ENCODE results near the gene OIT3.

OIT3 gene

DNA sequence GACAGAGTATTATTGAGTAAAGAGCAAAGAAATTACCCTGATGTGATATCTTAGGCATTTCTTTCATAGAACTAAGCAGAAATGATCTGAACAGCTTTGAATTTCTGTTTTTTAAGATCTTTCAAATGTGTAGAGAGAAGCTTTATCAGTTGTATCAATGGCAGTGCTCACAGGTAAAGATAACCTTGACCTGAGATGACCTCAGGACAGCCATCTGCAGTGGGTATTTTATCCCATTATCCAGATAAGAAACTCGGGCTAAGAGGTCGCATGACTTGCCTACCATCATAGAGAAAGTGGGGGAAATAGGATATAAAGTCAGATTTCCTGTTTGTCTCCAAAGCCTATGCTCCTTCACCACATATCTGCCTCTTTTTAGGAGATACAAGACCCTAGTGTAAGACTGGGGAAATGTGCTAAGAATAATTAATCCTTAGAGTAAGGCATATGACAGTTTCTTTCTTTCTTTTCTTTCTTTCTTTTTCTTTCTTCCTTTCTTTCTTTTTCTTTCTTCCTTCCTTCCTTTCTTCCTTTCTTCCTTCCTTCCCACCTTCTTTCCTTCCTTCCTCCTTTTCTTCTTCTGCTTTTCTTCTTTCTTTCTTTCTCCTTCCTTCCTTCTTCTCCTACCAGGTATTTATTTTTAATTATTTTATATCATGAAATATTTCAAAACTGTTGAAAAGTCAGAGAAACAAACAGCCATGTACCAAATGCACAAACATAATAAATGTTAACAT, 50.1 kb downstream of the OIT3 start:
- no peak for DNase-seq
- H3K4me3 ChIP-seq (ENCODE audit: low read depth, low read length), result no peak overlapping the region
- H3K36me3 ChIP-seq, result no peaks in the 10 kb centered on the region
- no peak overlapping the region for H3K27ac ChIP-seq
- no peaks in the 10 kb centered on the region for H3K27me3 ChIP-seq (ENCODE audit: insufficient read depth, low read depth, severe bottlenecking)
- TF ChIP-seq, protein P1, sequence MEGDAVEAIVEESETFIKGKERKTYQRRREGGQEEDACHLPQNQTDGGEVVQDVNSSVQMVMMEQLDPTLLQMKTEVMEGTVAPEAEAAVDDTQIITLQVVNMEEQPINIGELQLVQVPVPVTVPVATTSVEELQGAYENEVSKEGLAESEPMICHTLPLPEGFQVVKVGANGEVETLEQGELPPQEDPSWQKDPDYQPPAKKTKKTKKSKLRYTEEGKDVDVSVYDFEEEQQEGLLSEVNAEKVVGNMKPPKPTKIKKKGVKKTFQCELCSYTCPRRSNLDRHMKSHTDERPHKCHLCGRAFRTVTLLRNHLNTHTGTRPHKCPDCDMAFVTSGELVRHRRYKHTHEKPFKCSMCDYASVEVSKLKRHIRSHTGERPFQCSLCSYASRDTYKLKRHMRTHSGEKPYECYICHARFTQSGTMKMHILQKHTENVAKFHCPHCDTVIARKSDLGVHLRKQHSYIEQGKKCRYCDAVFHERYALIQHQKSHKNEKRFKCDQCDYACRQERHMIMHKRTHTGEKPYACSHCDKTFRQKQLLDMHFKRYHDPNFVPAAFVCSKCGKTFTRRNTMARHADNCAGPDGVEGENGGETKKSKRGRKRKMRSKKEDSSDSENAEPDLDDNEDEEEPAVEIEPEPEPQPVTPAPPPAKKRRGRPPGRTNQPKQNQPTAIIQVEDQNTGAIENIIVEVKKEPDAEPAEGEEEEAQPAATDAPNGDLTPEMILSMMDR (IDR thresholded peaks at IDR 0.05; ENCODE audit: low read depth, low read length), result no peak
- H3K9me3 ChIP-seq (ENCODE audit: severe bottlenecking), result no peaks in the 10 kb centered on the region

- Histone ChIP-seq H3K27ac (no peak overlapping the region), H3K36me3 (no peaks in the 10 kb centered on the region), H3K27me3 (ENCODE audit: insufficient read depth, low read depth, severe bottlenecking) (no peaks in the 10 kb centered on the region), H3K9me3 (ENCODE audit: severe bottlenecking) (no peaks in the 10 kb centered on the region), H3K4me3 (ENCODE audit: low read depth, low read length) (no peak overlapping the region)
- TF ChIP-seq, protein P1 (IDR thresholded peaks at IDR 0.05; ENCODE audit: low read depth, low read length), result no peak
- DNase-seq, result no peak
Observed at GRCh38 chr10:72946963-72947362, 53.4 kb downstream of the OIT3 start.

- no peak for DNase-seq
- TF ChIP-seq, protein P1 (IDR thresholded peaks at IDR 0.05; ENCODE audit: low read depth, low read length), result no peak
Observed at GRCh38 chr10:72948762-72949161, 55.2 kb downstream of the OIT3 start.

DNA sequence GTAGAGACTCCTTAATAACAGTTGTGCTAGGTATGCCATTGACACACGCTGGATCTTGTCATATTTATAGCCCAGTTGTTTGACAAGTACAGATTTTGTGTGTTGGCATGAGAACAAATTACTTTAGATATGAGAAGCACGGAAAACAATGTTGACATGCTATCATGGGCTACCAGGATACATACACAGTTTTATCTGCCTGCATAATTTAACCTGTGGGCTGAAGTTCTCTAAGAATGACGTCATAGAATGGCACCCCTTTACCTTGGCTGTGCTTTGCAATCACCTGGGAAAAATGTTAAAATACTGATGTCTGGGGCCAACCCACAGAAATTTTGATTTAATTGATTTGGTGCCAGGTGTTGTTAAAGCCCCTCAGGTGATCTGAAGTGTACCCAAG, 58.2 kb downstream of the OIT3 start:
- Histone ChIP-seq H3K27ac (no peak overlapping the region), H3K36me3 (no peaks in the 10 kb centered on the region), H3K9me3 (ENCODE audit: severe bottlenecking) (no peaks in the 10 kb centered on the region), H3K27me3 (ENCODE audit: insufficient read depth, low read depth, severe bottlenecking) (no peaks in the 10 kb centered on the region), H3K4me3 (ENCODE audit: low read depth, low read length) (no peak overlapping the region)
- TF ChIP-seq, protein P1 (IDR thresholded peaks at IDR 0.05; ENCODE audit: low read depth, low read length), result no peak
- no peak for DNase-seq

More at GRCh38 chr10:72948762-72949161, 55.2 kb downstream of the OIT3 start:
- H3K27ac ChIP-seq, result no peak overlapping the region
- no peaks in the 10 kb centered on the region for H3K36me3 ChIP-seq
- H3K9me3 ChIP-seq (ENCODE audit: severe bottlenecking), result no peaks in the 10 kb centered on the region
- no peaks in the 10 kb centered on the region for H3K27me3 ChIP-seq (ENCODE audit: insufficient read depth, low read depth, severe bottlenecking)
- no peak overlapping the region for H3K4me3 ChIP-seq (ENCODE audit: low read depth, low read length)

- H3K36me3 ChIP-seq, result no peaks in the 10 kb centered on the region
- DNase-seq, result no peak
- no peak overlapping the region for H3K27ac ChIP-seq
- H3K27me3 ChIP-seq (ENCODE audit: insufficient read depth, low read depth, severe bottlenecking), result no peaks in the 10 kb centered on the region
- TF ChIP-seq, protein P1 (IDR thresholded peaks at IDR 0.05; ENCODE audit: low read depth, low read length), result no peak
- H3K9me3 ChIP-seq (ENCODE audit: severe bottlenecking), result no peaks in the 10 kb centered on the region
- H3K4me3 ChIP-seq (ENCODE audit: low read depth, low read length), result no peak overlapping the region
Observed at GRCh38 chr10:72952189-72952588, 58.6 kb downstream of the OIT3 start.

Data from WERI-Rb-1 (cell line).